Epidermal melanocyte (primary cell): ENCODE data around the gene IZUMO1R.
"Not testable (repeated sequence)": the region's sequence is repeated elsewhere in the genome, so short reads cannot be mapped to it uniquely, and the experiment has no call there.

Experiments used
- DNase-seq: peaks from one replicate; pipeline ENCODE4 v3.0.0; 2011; ENCODE audit warnings: low spot score; ENCODE audit not compliant: insufficient read length

Gene IZUMO1R

DNA sequence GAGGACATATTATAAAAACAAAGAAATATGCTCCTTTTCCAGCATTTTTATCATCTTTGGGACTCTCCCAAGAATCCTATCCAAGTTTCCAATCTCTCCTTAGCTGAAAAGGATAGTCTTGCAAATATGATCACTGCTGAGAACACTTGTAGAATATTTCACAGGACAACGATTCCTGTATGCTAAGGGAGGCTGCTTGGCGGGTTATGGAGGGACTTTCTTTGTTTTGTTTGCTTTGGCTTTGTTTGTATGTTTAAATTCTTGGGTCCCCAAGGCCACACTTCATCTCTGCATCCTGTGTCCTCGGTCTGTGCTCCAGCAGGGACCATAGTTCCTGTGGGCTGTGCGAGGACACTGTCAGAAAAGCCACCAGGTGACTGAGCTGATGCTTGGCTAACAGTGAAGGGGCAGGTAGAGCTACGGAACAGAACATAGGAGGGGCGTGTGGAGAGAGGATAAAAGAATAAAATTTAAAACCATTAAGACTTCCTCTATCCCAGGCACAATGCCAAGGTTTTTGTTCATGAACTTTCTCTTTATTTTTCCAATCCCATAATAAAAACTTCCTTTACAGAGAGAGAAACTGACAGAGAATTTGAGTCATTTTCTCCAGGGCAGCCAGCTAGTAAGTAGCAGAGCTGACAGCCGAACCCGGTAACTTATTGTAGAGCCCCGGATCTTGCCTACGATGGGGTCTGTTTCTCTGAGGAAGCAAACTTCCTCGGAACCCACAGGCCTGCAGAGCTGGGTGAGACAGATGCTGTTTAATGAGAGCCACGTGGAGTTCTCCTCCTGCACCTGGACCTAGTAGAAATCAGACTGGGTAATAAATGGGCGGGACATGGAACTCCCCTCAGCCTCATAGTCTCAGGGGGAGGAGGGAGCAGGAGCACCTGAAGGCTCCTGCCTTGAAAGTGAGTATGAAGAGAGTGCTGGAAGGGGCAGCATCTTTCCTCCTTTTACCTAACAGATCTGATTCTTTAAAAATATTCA, at the start of gene IZUMO1R:
Gene IZUMO1R, plus strand, starts transcription at position 615 of the 993 bp plus-strand sequence. CDS start 1,057 bp downstream, outside the sequence.
- DNase-seq = no peak

GRCh38 chr11:94271885-94272372, 32.5 kb upstream of the IZUMO1R start:
- no peak for DNase-seq

DNA sequence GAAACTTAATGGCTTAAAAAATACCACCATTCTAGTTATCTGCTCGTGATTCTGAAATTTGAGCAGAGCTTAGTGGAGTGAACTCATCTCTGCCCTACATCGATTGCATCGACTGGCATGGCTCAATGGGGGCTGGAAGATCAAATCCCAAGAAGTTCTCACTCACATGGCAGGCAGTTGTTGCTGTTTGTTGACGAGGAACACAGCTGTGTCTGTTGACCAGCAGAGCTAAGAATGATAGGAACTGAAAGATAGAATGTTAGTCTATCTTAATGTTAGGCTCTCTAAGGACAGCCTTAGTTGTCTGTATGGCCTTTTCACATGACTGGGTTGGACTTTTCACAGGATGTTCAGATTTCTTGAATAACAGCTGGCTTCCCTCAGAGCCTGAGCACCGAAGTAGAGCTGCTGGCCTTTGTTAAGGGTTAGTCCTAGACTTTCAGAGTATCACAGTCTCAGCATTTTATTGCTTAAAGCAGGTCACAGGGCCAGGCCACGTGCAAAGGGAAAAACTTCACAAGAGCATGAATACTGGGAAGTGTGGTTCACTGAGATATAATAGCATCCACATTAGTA, 31.6 kb upstream of the IZUMO1R start:
- no peak for DNase-seq

GRCh38 chr11:94275961-94276360, 28.4 kb upstream of the IZUMO1R start:
- DNase-seq = no peak

DNA sequence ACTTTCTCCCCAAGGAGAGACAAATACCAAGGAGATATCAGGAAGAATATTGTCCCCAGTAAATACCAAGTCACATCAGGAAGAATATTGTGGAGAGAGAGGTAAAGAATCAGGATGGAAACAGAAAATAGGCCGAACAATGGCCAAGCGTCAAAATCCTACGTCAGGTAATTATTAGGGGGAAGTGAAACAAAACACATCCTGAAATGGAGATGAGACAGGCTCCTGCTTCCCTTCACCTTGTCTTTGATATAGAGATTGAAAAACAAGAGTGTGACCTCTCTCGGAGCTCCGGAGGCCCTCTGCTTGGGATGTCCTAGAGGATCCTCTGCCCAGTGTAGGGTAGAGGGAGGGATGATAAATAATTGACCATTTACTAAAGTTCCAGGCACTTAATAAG, 27.4 kb upstream of the IZUMO1R start:
- DNase-seq = no peak

GRCh38 chr11:94278207-94278606, 26.2 kb upstream of the IZUMO1R start:
- DNase-seq = not testable (repeated sequence)

GRCh38 chr11:94279996-94280395, 24.4 kb upstream of the IZUMO1R start:
- DNase-seq = no peak

DNA sequence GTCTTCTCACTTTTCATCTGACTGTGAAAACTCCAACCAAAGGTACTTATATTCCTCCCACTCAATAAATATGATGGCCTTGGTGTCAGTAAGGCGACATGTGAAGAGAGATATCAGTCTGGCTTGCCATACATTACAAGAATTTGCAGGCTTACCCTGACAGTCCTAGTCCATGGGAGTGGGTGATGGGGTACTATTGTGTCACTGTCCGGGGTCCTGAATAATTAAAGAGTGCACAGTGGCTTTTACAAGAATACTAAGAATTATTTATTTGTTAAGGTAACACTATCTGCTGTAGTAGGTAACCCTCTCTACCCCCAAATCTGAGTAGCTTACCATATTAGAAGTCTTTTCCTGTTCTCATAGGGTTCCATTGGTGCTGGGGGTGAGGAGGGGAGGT, 23.1 kb upstream of the IZUMO1R start:
- no peak for DNase-seq

GRCh38 chr11:94283678-94284077, 20.7 kb upstream of the IZUMO1R start:
- DNase-seq = no peak

DNA sequence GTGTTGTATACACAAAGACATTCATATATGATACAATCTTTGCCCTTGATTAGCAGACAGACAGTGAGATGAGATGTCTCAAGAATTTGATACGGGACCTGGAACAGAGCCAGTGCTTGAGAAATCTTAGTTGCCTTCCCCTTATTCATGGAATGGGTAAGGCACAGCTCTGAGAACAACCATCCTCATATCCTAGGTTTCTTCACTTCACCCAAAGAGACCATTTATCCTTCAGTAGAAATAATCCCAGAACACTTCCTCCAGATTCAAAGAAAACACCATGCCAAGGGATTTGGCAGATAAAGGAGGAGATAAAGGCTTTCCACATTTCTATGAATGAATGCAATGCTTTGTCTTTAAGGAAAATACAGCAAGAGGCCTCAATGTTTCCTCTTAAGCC, 8.8 kb upstream of the IZUMO1R start:
- DNase-seq = no peak

GRCh38 chr11:94297985-94298576, 6.3 kb upstream of the IZUMO1R start:
- no peak for DNase-seq

- DNase-seq = no peak
These were observed 1.6 kb upstream of the IZUMO1R start for GRCh38 chr11:94302776-94303175.

- no peak for DNase-seq
These were observed 766 bp downstream of the IZUMO1R start for GRCh38 chr11:94305146-94305545.

DNA sequence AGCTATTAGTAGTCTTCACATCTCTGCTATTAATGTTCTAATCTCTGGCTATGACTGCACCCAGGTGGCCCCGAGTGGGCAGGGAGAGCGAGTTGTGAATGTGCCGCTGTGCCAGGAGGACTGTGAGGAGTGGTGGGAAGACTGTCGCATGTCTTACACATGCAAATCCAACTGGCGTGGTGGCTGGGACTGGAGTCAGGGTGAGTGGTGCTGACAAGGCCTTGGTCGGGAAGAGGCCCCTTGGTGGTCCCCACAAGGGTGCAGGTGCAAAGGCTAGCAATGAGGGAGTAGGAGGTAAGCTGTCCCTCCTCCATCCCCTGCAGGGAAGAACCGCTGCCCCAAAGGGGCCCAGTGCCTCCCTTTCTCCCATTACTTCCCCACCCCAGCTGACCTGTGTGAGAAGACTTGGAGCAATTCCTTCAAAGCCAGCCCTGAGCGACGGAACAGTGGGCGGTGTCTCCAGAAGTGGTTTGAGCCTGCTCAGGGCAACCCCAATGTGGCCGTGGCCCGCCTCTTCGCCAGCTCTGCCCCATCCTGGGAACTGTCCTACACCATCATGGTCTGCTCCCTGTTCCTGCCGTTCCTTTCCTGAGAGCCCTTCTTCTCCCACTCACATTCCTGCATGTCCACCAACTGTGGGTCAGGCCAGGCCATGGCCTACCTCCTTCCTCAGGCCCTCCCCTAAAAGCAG, 2.9 kb downstream of the IZUMO1R start:
- DNase-seq = no peak

- DNase-seq = no peak
These were observed 3.6 kb downstream of the IZUMO1R start for GRCh38 chr11:94308024-94308423.

DNA sequence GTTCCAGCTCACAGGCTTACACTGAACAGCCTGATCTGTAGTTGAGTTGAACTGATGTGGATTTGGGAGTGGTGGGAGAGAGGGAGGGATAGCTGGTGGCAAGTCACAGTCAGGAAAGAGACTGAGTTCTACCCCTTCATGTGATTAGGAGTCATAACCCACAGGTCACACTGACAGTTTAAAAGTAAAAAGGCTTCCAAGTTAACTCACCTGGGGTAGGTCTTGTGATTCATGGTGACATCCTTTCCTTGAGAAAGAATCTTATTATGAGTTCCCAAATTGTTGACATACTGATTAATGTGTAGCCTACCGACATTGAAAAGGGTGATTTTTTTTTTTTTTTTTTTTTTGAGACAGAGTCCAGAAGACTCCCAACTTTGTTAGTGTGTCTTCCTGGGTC, 5.4 kb downstream of the IZUMO1R start:
- DNase-seq = no peak

GRCh38 chr11:94310191-94310875, 6.0 kb downstream of the IZUMO1R start:
- no peak for DNase-seq

GRCh38 chr11:94312339-94312738, 8.0 kb downstream of the IZUMO1R start:
- DNase-seq = no peak

- no peak for DNase-seq
These were observed 9.7 kb downstream of the IZUMO1R start for GRCh38 chr11:94314064-94314463.

- no peak for DNase-seq
These were observed 11.3 kb downstream of the IZUMO1R start for GRCh38 chr11:94315664-94316063.

DNA sequence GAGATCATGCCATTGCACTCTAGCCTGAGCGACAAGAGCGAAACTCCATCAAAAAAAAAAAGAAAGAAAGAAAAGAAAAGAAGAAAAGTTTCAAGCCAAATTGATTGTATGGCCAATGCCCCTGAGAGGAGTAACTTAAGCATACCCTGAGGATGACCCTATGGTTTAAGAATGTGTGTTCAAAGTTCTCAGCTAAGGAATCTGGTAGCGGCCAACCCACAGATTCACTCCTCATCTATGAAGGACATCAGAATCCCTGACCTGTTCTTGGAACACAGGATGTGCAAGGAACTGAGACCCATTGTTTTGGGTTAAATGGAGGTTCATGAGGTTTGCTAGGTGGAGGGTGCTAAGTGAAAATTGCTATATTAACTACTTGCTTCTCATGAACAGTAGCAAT, 18.1 kb downstream of the IZUMO1R start:
- no peak for DNase-seq
